ENCODE data around the gene PITRM1.

- TF ChIP-seq CTCF (IDR thresholded peaks at IDR 0.05), result no peak
- TF ChIP-seq RCOR1 (IDR thresholded peaks at IDR 0.05; ENCODE audit: low read depth, low read length), result no peak
- TF ChIP-seq RAD21 (conservative IDR thresholded peaks at IDR 0.05 in 1 of 2, IDR thresholded peaks at IDR 0.05 in 1 of 2), result no peak
- no peak for TF ChIP-seq POLR2A (IDR thresholded peaks at IDR 0.05; ENCODE audit: low read length)
- TF ChIP-seq BCL3 (IDR thresholded peaks at IDR 0.05), result no peak
- TF ChIP-seq EP300 (IDR thresholded peaks at IDR 0.05), result no peak
- TF ChIP-seq MAX (IDR thresholded peaks at IDR 0.05), result no peak
Observed at GRCh38 chr10:3213208-3213607, 40.6 kb upstream of the PITRM1 start.
